Stimulated activated CD4-positive, alpha-beta T cell treated with anti-CD3 and anti-CD28 coated beads, Interleukin-15, amount 100 ng/mL, for 1 hour (primary cell): ENCODE results near the gene OR52D1.

Source experiments
- DNase-seq, 2 donors: peaks; one replicate each; pipeline ENCODE4 v3.0.0-alpha.2; 2020; ENCODE audit warnings: low read depth in 1 of 2, low spot score in 1 of 2

The OR52D1 gene

DNA sequence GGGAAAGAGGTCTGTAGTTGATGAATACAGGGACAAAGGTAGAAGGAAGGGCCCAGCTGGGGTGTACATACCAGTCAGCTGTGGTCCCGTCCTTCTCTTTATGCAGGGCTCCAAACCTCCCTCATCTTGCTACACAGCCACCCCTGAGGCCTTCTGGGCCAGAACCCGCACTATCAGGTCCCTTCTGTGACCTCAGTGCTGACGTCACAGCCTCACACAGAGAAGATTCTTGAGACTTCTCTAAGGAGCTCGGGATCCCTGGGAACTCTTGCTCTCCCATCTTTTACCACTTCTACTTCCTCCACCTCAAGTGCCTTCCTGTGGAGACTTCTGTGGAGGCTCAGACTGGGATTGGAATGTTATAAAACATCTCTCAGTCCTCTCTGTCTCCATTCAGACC is 21.3 kb downstream of the OR52D1 start, which contains the start of gene UBQLN3:
TSS of gene UBQLN3 (minus strand) at position 155 of the 400 bp plus-strand sequence. CDS start 399 bp downstream, outside the sequence.
- DNase-seq = no peak

DNA sequence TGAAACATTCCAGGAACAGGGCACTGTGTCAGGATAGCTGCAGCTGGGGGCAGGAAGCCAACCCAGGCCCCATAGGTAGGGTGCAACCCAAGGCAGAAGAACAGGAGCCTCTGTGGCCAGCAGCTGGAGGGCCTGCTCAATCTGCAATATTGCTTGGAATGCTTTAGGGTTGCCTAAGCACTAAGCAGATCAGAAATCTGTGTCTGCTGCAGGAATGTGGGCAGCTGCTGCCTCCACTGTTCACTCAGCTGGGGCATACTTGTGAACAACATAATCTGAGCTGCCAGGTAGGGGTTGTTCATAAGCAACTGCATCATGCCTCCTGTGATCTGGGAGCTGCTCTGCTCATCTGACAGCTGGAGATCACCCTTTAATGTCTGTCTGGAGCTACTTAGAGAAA is 26.4 kb downstream of the OR52D1 start:
- no peak for DNase-seq

DNA sequence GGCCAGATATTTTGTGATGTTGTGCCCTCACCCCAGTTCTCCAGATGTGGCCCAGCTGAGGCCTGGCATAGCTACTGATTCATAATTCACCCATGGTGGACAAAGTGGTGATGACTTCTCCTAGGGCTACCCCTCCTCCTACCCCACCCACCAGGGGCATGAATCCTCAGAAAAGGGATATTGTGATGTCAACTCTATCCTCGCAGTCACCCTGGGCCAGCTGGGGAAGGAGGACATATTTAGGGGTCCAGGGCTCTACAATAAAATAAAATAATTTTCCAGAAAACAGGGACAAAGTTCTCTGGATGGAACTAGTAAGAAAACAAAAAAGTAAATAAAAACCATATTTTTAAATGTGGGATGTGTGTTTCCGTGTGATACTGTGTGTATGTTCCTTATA is 28.1 kb downstream of the OR52D1 start, which contains the start of gene UBQLNL:
TSS of gene UBQLNL (minus strand) at position 101 of the 400 bp plus-strand sequence. CDS start 258 bp downstream, outside the sequence.
- DNase-seq = no peak

DNA sequence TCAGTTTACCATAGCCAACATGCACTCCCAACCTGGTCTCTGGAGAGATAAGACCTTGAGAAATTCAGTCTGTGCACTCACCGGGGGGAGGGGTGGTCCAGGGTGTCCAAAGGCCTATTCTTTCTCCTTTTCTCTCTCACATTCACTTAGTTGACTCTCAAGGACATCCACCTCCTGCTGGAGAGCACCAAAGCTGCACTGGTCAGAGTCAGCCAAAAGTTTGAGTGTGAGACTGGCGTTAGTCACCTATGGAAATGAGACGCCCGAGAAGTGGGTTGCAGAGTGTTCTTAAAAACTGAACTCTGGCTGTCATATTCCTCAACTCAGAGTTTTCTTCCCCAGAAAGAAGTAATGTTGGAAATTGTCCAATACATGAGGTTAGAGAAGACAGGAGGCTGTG is 33.1 kb downstream of the OR52D1 start:
- no peak for DNase-seq

DNA sequence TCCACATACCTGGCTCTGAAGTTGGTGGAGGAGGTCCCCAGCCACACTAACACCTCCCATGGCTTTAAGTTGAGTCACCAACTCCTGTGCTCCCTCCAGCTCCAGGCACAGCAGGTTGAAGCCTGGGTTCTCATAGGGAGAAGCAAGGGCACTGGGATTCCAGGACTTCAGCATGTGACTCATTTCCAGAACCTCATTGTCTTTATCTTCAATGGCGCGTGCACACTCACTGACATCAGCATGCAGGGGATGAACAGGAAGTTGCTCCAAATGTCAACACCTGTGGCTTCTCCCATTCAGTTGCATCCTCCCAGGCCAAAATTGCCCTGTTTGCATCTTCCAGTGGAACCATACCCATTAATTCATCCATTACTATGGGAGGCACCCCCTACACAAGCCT is 33.8 kb downstream of the OR52D1 start:
- no peak for DNase-seq

DNA sequence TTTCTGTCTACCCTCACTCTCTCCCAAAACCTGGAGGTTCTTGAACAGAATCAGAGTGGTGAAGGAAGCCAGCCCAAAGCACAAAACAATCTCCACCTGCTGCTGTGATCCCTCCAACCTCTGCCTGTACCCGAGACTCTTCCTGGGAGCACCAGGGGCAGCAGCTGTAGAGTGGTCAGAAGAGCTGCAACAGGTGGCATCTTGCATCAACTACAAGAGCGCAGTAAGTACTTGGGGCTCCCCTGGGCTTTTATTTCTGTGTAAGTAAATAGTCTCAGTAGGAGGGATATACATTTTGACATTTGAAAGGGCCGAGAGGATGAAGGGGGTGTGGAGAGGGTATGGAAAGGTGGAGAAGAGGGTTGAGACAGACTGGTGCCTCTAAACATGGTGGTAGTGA is 36.3 kb downstream of the OR52D1 start:
- no peak for DNase-seq

DNA sequence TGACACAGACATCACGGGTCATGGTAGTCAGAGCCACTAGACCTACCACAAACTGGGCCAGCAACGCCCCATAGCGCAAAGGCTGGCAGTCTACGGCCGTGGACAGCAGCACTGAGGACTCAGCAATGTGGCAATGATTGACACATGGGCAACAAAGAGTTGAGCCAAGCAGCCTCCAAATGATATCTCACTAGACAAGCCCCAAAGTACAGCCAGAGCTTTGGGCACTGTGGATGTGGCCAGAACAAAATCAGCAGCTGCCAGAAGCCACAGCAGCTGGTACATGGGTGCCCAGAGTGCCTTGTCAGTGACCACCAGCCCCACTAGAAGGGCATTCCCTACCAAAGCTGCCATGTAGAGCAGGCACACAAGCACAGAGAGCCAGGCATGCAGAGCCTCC is 39.2 kb downstream of the OR52D1 start:
- no peak for DNase-seq

DNA sequence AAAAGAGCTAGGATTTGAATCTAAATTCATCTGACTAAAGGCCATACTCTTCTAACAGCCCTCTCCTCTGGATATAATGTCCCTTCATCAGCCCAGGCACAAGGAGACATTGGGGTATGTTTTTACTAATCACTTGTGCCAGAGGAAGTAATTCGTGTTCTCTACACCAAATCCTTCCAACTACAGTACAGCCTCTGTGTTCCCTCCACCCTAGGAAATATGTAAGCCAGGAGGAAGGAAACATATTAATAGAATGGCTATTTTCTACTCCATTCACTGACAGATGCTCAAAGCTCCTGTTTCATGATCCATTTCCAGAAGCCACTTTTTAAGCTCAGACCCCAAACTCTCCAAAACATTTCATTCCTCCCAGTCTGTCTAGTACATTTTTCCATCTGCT is 40.0 kb downstream of the OR52D1 start:
- no peak for DNase-seq

DNA sequence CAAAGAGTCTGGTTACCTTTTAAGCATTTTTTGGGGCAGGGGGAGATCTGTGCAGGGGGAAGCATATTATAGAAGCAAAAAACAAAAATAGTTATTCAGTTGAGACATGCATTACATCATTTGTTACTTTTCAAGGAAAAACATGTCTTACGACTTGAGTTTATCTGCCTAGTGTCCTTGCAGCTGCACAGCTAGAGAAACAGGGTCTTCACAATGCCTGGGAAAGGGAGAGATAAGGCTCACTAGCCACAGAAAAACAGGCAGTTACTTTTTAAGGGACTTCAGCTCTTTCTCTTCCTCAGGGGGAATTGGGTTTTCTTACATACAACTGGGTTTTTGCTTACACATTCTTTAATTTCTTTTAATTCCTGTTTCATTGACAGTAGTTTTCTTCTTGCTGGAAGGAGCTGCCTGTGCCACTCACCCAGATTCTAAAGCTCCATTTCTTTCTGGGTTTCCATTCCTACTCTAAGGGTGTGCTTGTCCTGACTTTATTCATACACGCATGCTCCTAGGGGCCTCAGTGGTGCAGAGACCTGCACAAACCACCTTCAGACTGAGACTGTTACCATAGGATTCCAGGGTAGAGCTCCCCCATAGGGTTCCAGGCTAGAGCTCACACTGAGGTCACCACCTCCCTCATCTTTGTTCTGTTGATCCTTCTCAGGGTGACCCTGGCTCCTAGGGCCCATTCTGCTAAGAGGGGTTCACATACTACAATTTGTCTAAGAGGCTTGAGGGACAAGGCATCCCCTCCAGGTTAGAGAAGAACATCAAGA is 42.8 kb downstream of the OR52D1 start:
- DNase-seq = no peak

DNA sequence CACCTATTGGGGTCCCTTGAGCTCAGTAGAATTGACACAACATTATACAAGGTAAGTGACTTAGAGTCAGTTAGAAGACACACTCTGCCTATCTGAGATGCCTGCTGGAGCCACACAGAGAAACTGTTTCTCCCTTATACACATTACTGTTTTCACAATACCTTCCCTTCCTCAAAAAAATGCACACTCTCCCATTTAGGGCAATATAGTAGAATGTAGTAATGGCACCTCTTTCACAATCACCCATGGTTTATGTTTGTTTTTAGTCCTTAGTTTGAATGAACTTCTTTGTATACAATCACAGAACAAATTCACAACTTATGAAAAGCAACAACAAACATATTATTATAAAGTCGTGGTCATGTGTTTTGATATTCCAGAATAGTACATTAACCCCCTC is 45.6 kb downstream of the OR52D1 start:
- DNase-seq = no peak

DNA sequence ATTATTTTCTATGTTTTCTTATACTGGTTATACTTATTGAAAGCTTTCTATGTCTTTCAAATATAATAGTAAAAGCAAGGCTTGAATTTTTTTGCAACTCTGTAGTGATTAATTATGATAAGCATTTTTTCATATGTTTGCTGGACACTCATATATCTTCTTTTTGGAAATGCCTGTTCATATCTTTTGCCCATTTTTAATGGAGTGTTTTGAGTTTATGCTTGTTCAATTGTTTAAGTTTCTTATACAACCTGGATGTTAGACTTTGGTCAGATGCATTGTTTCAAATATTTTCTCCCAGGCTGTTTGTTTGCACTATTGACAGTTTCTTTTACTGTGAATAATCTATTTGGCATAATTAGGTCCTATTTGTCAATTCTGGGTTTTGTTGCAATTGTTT is 48.0 kb downstream of the OR52D1 start:
- no peak for DNase-seq
